ENCODE measurements around the gene RFESD.

RFESD gene

DNA sequence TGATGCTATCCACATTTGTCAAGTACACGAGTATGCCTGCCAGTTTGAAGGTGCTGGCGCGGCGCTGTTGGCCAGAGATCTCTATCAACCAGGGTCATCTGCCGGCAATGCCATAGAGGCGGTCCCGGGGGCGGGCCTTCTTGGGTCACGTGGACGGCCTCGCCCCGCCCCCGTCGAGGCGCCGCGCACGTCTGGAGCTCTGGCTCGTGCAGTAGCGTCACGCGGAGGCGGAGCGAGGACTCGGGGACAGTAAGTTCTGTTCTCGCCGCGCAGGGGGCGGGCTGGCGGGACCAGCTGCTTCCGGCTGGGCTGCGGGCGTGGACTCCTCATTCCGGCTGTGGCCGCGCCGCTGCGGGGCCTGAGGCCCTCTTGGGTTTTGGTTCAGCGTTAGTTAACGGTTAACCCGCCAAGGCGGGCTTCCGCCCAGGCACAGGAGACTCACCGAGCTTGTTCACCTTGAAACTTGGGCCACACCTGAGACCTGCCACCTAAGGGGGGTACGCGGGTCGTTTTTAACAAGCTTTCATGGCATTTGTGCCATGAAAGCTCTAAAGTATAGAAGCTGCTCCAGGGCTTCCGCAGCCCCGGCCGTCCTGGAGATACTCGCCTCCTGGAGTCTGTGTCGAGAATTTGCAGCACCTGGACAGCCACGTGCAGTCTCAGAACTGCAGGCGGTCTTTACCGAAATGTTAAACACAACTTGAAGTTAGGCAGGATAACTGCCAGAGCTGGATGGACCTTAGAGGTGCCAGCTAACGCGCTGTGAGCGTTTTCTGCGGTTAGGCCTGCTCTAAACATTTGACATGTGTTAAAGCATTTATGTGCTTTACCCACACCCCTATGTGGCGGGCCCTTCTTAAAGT lies at the start of gene RFESD:
TSS of gene RFESD (plus strand) at position 209 of the 863 bp plus-strand sequence. CDS start 5,495 bp downstream, outside the sequence.
- peak; percentile 91 to 93 for DNase-seq

DNA sequence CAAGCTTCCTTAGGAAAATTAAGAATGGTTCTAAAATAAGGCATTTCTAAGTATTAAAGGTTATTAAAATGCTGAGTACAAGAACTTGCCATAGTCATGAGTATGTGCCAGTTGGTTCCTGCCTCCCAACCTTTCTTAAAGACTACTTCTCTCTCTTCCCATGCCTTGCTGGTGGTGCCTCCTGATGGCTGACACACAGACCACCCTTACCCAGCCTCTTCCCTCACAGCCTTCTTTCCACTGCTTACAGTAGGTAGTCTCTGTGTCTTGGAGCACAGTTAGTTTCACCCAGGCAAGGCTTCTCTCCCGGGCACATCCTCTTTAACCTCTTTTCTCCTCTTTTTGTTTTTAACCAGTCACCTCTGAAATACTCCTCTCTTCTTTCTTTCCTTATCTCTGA lies 47.3 kb upstream of the RFESD start:
- no peak for DNase-seq

DNA sequence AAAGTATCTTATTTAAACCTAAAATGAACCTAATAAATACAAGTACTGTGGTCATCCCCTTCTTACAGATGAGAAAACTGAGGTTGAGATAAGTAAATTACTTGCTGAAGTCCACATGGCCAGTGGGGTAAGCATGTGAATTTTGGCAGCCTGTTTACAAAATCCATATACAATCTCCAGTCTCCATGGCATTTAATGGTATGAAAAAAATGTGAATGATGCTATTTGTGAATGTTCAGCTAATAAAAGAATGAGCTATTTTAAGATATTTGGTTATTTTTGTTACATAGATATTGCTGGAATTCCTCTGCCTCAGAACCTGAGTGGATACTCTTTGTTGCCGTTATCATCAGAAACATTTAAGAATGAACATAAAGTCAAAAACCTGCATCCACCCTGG lies 46.0 kb upstream of the RFESD start:
- DNase-seq: no peak

DNA sequence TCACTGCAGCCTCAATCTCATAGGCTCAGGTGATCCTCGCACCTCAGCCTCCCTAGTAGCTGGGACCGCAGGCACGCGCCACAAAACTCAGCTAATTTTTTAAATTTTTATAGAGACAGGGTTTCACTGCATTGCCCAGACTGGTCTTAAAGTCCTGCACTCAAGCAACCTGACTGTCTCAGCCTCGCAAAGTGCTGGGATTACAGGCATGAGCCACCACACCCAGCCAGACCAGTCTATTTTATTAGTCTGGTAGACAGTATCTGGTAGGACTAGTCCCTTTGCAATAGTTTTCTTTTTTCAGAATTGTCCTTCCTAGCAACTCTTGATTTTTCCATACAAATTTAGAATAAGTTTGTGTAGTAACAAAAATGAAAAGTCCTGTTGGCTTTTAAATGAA lies 40.8 kb upstream of the RFESD start:
- no peak for DNase-seq

DNA sequence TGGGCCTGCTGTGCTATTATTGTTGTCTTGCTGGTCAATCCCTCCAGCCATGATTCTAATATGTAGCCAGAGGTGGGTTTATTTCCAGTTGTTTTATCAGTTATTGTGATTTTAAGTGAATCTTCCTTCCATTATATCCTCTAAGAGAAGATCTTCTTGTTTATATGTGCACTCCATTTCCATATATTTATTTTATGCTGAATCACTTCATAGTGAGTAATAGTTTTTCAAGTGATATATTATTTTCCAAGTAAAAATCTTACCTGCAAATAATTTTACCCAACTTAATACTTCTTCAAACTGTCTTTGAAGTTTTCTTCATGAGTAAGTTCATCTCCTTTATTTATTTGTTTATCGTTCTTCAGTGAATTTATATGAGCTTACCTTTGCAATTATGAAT lies 40.2 kb upstream of the RFESD start:
- DNase-seq: no peak

DNA sequence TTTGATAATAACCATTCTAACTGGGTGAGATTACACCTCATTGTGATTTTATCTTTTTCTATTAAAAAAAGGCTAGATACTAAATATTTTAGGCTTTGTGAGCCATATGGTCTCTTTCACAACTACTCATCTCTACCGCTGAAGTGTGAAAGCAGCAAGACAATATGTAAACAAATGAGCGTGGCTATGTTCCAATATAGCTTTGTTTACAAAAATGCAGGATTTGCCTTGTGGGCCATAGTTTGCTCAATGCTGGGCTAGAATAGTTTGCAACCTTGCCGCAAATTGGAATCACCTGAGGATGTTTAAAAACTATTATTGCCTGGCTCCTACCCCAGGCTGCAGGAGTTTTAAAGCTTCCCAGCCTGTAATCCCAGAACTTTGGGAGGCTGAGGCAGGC lies 36.9 kb upstream of the RFESD start:
- DNase-seq: no peak

DNA sequence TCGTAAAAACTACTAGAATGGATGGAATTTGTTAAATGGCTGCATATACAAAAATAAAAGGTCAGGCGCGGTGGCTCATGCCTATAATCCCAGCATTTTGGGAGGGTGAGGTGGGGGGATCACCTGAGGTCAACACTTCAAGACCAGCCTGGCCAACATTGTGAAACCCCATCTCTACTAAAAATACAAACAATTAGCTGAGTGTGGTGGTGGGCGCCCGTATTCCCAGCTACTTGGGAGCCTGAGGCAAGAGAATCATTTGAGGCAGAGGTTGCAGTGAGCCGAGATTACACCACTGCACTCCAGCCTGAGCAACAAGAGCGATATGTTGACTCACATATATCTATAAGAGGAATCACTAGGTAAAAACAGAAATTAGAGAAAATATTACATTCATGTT lies 36.0 kb upstream of the RFESD start:
- DNase-seq: no peak

DNA sequence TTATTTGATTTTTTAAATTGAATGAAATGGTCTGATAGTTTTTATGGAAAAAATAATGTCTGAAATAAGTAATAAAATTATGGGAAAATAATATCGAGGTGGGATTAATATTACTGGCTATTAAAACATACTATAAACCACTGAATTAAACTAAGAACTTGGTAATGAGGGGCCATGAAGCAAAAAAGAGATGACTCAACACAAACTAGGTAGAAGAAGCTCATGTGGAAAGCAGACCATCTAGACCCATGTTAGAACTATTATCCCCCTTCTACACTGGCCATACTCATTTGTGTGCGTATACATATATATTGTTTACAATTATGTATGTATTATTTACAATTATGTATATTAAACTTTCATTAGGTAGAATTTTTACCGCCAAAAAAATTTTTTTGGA lies 35.2 kb upstream of the RFESD start:
- DNase-seq: no peak

DNA sequence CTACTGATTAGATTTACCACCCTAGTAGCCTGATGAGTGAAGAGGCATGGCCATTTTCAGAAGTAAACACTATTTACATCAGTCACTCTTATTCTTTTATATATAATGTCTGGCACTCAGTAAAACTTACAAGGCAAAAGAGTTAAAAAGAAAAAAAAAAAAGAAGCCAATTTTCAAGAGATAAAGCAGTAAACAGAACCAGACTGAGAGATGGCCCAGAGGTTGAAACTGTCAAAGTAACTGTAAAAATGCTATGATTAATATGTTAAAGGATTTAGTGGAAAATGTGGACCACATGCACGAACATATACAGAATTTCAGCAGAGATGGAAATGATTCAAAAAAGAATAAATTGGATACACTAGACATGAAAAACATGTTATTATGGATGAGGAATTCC lies 33.1 kb upstream of the RFESD start:
- no peak for DNase-seq

DNA sequence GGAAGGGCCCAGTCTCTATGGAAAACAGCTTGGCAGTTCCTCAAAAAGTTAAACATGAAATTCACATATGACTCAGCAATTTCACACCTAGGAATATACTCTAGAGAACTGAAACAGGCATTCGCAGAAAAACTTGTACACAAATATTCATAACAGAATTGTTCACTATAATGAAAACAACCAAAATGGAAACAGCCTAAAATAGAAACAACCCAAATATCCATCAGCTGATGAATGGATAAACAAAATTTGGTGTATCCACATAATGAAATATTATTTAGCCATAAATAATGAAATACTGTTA lies 31.5 kb upstream of the RFESD start:
- DNase-seq: no peak

DNA sequence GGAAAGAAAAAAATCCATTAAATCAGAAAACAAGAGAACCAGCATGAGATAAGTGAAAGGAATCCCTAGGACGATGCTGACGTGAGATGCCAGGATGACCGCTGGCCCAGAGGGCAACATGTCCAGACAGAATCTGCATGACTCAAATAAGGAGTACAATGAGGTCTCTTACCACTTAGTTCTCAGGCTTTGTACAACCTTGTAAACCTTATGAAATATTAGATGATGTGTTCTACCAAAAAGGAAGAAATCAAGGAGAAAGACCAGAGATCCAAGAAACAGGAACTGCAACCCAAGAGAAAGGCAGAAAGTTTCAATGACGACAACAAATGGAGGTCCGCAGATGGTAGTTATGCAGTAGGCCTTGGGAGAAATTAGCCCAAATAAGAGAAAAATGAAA lies 29.5 kb upstream of the RFESD start:
- DNase-seq: no peak

DNA sequence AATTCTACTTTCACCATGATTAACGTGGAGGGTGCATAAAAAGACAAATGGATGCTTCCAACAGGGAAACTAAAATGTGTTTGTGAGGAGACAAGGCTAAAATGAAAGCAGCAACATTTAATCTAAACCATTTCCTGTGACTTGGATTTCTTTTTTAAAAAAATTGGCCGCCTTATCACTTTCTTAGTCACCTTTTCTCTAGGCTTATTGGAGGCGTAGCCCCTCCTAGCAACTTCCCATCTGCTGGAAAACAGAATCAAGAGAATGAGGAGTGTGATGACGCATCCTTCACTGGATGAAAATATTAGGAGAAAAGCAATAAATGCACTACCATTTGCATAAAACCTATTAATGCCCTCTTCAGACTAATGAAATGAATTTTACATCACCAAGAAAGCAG lies 27.5 kb upstream of the RFESD start:
- no peak for DNase-seq

DNA sequence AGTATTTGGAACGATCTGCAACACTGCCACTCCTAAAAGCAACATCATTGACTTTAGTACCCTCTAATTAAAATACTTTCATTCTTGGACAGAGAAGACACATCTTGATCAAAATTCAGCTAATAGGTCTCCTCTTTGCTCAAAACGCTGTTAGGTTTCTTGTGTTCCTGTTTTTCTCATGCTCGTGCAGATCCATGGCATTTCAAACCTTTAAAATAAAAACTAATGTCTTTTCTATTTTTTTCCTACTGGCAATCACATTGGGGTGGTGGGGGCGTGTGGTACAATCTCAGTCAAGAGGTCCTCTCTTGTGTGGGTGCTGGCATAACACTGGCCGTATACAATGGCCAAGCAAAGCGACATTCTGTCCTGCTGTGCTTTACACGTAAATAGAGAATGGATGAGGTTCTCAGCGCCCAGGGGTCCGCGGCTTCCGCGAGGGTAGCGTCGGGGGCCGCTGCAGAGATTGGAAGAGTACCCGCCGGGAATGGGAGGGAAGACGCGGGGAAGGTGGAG lies 27.0 kb upstream of the RFESD start:
- peak in 1 of 2 experiments; percentile 13 for DNase-seq

DNA sequence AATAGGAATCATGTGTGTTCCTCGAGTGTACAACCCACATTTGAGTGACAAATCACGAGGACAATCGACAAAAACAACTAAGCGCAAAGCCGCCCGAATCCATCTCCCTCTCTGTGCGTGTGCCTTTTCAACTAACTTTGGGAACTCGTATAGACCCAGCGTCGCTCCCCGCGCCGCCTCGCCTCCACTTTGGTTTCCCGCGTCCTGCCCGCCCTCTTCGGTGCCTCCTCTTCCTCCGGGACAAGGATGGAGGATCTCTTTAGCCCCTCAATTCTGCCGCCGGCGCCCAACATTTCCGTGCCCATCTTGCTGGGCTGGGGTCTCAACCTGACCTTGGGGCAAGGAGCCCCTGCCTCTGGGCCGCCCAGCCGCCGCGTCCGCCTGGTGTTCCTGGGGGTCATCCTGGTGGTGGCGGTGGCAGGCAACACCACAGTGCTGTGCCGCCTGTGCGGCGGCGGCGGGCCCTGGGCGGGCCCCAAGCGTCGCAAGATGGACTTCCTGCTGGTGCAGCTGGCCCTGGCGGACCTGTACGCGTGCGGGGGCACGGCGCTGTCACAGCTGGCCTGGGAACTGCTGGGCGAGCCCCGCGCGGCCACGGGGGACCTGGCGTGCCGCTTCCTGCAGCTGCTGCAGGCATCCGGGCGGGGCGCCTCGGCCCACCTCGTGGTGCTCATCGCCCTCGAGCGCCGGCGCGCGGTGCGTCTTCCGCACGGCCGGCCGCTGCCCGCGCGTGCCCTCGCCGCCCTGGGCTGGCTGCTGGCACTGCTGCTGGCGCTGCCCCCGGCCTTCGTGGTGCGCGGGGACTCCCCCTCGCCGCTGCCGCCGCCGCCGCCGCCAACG lies 26.3 kb upstream of the RFESD start, which contains the start of gene GPR150:
TSS of gene GPR150 (plus strand) at position 58 of the 840 bp plus-strand sequence. CDS start at position 247, 189 bp downstream.
- peak; percentile 24 to 26 for DNase-seq

DNA sequence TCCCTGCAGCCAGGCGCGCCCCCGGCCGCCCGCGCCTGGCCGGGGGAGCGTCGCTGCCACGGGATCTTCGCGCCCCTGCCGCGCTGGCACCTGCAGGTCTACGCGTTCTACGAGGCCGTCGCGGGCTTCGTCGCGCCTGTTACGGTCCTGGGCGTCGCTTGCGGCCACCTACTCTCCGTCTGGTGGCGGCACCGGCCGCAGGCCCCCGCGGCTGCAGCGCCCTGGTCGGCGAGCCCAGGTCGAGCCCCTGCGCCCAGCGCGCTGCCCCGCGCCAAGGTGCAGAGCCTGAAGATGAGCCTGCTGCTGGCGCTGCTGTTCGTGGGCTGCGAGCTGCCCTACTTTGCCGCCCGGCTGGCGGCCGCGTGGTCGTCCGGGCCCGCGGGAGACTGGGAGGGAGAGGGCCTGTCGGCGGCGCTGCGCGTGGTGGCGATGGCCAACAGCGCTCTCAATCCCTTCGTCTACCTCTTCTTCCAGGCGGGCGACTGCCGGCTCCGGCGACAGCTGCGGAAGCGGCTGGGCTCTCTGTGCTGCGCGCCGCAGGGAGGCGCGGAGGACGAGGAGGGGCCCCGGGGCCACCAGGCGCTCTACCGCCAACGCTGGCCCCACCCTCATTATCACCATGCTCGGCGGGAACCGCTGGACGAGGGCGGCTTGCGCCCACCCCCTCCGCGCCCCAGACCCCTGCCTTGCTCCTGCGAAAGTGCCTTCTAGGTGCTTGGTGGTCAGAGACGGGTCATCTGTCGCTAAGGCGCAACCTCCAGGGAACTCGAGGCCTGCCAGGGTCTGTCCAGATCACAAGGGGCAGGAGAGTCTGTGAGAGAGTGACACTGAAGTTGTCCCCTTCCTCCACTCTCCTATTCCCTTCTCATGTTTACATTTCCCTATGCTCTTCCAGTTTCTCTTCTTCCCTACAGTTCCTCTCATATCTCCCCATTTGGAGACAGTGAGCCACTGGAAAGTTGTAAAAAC lies 25.4 kb upstream of the RFESD start:
- DNase-seq: peak; percentile 30 to 33

DNA sequence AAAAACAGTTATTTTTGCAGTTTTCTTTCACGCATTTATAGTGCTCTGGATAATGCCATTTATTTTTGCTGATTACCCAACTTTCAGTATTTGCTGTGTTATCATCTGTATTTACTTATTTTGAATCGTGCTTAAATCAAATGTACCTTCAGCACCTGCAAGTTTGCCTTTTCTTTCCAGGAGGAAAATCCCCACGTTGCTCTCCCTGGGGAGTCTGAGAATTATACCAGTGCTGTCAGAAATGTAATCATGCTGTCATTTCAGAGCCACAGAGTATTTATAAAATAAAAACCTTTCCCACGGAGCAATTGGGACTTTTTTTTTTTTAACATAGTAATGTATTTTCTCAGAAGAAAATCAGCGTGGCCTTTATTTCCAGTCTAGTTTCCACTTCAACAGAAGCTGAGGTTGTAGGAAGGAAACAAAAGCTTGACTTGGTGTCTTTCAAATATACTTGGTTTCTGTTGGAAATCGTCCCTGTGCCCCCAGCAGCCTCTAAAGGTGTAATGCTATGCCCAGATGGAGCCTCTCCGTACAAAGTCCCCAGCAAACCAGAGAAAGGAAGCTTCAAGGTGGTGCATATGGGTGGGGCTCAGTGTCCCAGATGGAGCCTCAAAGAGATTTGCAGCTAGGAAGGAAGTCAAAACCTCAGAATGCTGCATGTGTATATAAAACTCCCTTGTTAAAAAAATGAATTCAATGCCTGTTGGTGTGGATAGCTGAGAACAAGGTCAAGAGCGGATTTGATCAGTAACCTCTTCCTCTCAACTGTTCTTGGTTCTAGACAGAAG lies 24.5 kb upstream of the RFESD start:
- peak; percentile 66 to 75 for DNase-seq

DNA sequence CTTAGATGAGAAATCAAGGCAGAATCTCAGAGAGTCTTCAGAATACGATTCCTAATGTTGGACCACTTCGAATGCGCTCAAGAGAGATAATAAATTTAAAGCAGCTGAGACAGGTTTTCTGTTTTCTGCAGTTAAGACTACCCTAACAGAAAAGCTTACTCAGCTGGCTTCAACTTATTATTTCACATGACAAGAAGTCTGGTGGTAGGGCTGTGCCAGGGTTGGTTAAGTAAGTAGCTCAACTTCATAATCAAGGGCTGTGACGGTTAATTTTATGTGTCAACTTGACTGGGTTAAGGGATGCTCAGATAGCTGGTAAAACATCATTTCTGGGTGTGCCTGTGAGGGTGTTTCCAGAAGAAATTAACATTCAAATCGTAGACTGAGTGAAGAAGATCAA lies 22.9 kb upstream of the RFESD start:
- no peak for DNase-seq

DNA sequence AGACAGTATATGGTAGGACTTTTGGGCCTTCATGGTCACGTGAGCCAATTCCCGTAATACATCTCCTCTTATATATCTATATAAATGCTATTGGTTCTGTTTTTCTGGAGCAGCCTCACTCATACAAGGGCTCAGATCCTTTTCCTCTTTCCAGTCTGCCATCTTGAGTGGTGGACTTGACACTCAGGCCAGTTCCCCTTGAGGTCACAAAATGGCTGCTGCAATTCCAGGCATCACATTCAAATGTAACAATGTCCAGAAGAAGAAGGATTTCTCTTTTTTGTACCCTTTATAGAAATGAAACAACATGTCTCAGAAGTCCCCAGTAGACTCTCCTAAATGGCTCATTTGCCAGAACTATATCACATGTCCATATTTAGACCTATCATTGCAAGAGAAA lies 22.2 kb upstream of the RFESD start:
- DNase-seq: no peak

DNA sequence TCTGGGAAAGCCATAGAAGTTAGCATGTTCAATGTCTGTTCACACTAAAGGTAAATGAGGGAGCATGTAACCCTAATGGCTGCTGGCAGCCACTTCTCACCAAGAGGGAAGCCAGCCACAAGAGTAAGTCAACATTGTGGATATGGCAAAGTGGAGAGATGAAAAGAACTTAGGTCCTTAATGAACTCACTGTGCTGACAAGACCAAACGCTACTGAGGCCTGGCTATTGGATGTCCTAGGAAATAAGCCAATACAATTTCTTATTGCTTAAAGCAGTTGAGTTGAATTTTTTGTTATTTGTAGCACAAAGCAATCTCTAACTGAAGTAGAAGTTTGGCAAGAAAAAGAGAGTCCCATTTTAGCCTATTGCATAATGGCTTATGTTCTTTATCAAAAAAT lies 19.9 kb upstream of the RFESD start:
- DNase-seq: no peak

DNA sequence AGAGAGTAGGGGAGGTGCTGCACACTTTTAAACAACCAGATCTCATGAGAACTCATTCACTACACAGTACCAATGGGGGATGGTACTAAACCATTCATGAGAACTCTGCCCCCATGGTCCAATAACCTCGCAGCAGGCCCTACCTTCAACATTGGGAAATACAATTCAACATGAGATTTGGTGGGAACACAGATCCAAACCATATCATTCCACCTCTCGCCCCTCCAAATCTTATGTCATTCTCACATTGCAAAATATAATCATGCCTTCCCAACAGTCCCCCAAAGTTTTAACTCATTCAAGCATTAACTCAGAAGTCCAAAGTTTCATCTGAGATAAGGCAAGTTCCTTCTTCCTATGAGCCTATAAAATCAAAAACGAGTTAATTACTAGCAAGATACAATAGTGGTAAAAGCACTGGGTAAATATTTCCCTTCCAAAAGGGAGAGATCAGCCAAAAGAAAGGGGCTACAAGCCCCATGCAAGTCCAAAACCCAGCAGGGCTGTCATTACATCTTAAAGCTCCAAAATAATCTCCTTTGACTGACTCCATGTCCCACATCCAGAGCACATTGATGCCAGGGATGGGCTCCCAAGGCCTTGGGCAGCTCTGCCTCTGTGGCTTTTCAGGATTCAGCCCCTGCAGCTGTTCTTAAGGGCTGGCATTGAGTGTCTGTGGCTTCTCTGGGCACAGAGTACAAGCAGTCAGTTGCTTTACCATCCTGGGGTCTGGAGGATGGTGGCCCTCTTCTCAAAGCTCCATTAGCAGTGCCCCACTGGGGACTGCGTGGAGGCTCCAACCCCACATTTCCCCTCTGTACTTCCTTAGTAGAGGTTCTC lies 18.4 kb upstream of the RFESD start:
- DNase-seq: no peak

DNA sequence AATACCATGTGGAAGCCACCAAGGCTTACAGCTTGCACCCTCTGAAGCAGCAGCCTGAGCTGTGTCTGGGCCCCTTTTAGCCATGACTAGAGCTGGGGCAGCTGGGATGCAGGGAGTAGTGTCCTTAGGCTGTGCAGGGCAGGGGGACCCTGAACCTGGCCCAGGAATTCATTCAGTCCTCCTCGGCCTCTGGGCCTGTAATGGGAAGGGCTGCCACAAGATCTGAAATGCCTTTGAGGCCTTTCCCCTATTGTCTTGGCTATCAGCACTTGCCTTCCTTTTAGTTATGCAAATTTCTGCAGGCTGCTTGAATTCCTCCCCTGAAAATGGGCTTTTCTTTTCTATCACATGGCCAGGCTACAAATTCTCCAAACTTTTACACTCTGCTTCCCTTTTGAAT lies 17.6 kb upstream of the RFESD start:
- DNase-seq: no peak
